SJSA1 (cell line): ENCODE results near the gene PLXDC2. TPM values are rescaled to one million over a fixed set of nuclear protein-coding genes. Genes with fewer than 3 reads are reported as not detected.

Source experiments
- DNase-seq, 2 experiments: peaks; one replicate each; pipeline ENCODE4 v3.0.0-alpha.2; 2015 to 2020; ENCODE audit warnings: low spot score in 2 of 2, low read depth in 1 of 2
- H3K27ac ChIP-seq: fragments of 250-450 bp; sonication (Bioruptor Pico); 2 replicates; pipeline ENCODE4 v1.5.1; 2020; ENCODE audit warnings: mild to moderate bottlenecking, moderate library complexity
- H3K27me3 ChIP-seq: fragments of 250-450 bp; sonication (Bioruptor Pico); replicated peaks from 2 replicates; pipeline ENCODE4 v1.5.1; 2020; ENCODE audit warnings: mild to moderate bottlenecking, moderate library complexity
- H3K36me3 ChIP-seq: fragments of 250-450 bp; sonication (Bioruptor Pico); 2 replicates; pipeline ENCODE4 v1.5.1; 2020; ENCODE audit warnings: mild to moderate bottlenecking
- H3K4me1 ChIP-seq: fragments of 250-450 bp; sonication (Bioruptor Pico); replicated peaks from 2 replicates; pipeline ENCODE4 v1.6.1; 2021; ENCODE audit warnings: mild to moderate bottlenecking
- H3K4me3 ChIP-seq: fragments of 250-450 bp; sonication (Bioruptor Pico); 2 replicates; pipeline ENCODE4 v1.5.1; 2020; ENCODE audit warnings: mild to moderate bottlenecking
- H3K9me3 ChIP-seq: fragments of 250-450 bp; sonication (Bioruptor Pico); replicated peaks from 2 replicates; pipeline ENCODE4 v1.5.1; 2020; ENCODE audit warnings: mild to moderate bottlenecking
- total RNA-seq: library from RNA; depleted of rRNA; stranded (reverse); fragments of >200 nt; shearing (Covaris generic); gene quantifications from 2 replicates; pipeline ENCODE4 v1.2.3, GENCODE V29; 2014

The PLXDC2 gene
- total RNA-seq, 1 experiment from 2014 or later = 0.66 TPM

- H3K4me1 ChIP-seq = no peaks in the 10 kb centered on the region
- no peak overlapping the region for H3K4me3 ChIP-seq
- no peak for DNase-seq
- no peak overlapping the region for H3K27ac ChIP-seq
- H3K36me3 ChIP-seq = no peaks in the 10 kb centered on the region
- H3K9me3 ChIP-seq = peaks cover 2% of the 10 kb centered on the region; the same call in 1 of the 2 replicates
- no peaks in the 10 kb centered on the region for H3K27me3 ChIP-seq
Measured at GRCh38 chr10:20085115-20085514, 268.9 kb downstream of the PLXDC2 start.

GRCh38 chr10:20087353-20087752 is 271.1 kb downstream of the PLXDC2 start:
- H3K36me3 ChIP-seq = no peaks in the 10 kb centered on the region
- no peaks in the 10 kb centered on the region for H3K27me3 ChIP-seq
- no peak for DNase-seq
- H3K9me3 ChIP-seq = peaks cover 2% of the 10 kb centered on the region
- no peak overlapping the region for H3K27ac ChIP-seq
- no peak overlapping the region for H3K4me3 ChIP-seq
- no peaks in the 10 kb centered on the region for H3K4me1 ChIP-seq

GRCh38 chr10:20088061-20088701 is 271.9 kb downstream of the PLXDC2 start:
- no peak for DNase-seq
- H3K4me3 ChIP-seq = no peak overlapping the region
- no peaks in the 10 kb centered on the region for H3K27me3 ChIP-seq
- H3K9me3 ChIP-seq = peaks cover 2% of the 10 kb centered on the region
- H3K4me1 ChIP-seq = no peaks in the 10 kb centered on the region
- no peak overlapping the region for H3K27ac ChIP-seq
- H3K36me3 ChIP-seq = no peaks in the 10 kb centered on the region

- DNase-seq = no peak
- H3K27me3 ChIP-seq = no peaks in the 10 kb centered on the region
- H3K4me1 ChIP-seq = no peaks in the 10 kb centered on the region
- H3K36me3 ChIP-seq = no peaks in the 10 kb centered on the region
- peaks cover 2% of the 10 kb centered on the region for H3K9me3 ChIP-seq
- no peak overlapping the region for H3K27ac ChIP-seq
- no peak overlapping the region for H3K4me3 ChIP-seq
Measured at GRCh38 chr10:20089879-20090278, 273.6 kb downstream of the PLXDC2 start.

- H3K27ac ChIP-seq = no peak overlapping the region
- no peaks in the 10 kb centered on the region for H3K36me3 ChIP-seq
- peaks cover 2% of the 10 kb centered on the region; the same call in 1 of the 2 replicates for H3K9me3 ChIP-seq
- H3K4me3 ChIP-seq = no peak overlapping the region
- no peak for DNase-seq
- H3K4me1 ChIP-seq = no peaks in the 10 kb centered on the region
- no peaks in the 10 kb centered on the region for H3K27me3 ChIP-seq
Measured at GRCh38 chr10:20090831-20091230, 274.6 kb downstream of the PLXDC2 start.

GRCh38 chr10:20091698-20092097 is 275.5 kb downstream of the PLXDC2 start:
- H3K9me3 ChIP-seq = peaks cover 2% of the 10 kb centered on the region; the same call in 1 of the 2 replicates
- H3K4me1 ChIP-seq = no peaks in the 10 kb centered on the region
- H3K4me3 ChIP-seq = no peak overlapping the region
- H3K27me3 ChIP-seq = no peaks in the 10 kb centered on the region
- H3K36me3 ChIP-seq = no peaks in the 10 kb centered on the region
- no peak overlapping the region for H3K27ac ChIP-seq
- no peak for DNase-seq

- Histone ChIP-seq H3K27ac (no peak overlapping the region), H3K27me3 (no peaks in the 10 kb centered on the region), H3K9me3 (peaks cover 4% of the 10 kb centered on the region; the same call in 1 of the 2 replicates), H3K4me3 (no peak overlapping the region), H3K36me3 (no peaks in the 10 kb centered on the region), H3K4me1 (no peaks in the 10 kb centered on the region)
- no peak for DNase-seq
Measured at GRCh38 chr10:20093600-20093999, 277.4 kb downstream of the PLXDC2 start.

- Histone ChIP-seq H3K36me3 (no peaks in the 10 kb centered on the region), H3K27ac (no peak overlapping the region), H3K9me3 (peaks cover 4% of the 10 kb centered on the region; the same call in 1 of the 2 replicates), H3K27me3 (no peaks in the 10 kb centered on the region), H3K4me3 (no peak overlapping the region), H3K4me1 (no peaks in the 10 kb centered on the region)
- no peak for DNase-seq
Measured at GRCh38 chr10:20094226-20094976, 278.2 kb downstream of the PLXDC2 start.

GRCh38 chr10:20100171-20100570 is 283.9 kb downstream of the PLXDC2 start:
- Histone ChIP-seq H3K36me3 (no peaks in the 10 kb centered on the region), H3K4me1 (no peaks in the 10 kb centered on the region), H3K27ac (no peak overlapping the region), H3K27me3 (no peaks in the 10 kb centered on the region), H3K9me3 (0 out of 2 replicates have a peak, but pooled peaks cover 7% of the 10 kb centered on the region), H3K4me3 (no peak overlapping the region)
- DNase-seq = no peak

GRCh38 chr10:20105236-20105635 is 289.0 kb downstream of the PLXDC2 start:
- no peaks in the 10 kb centered on the region for H3K36me3 ChIP-seq
- H3K27me3 ChIP-seq = no peaks in the 10 kb centered on the region
- no peak overlapping the region for H3K4me3 ChIP-seq
- H3K9me3 ChIP-seq = no peaks in the 10 kb centered on the region
- DNase-seq = no peak
- H3K27ac ChIP-seq = no peak overlapping the region
- no peaks in the 10 kb centered on the region for H3K4me1 ChIP-seq

- H3K4me1 ChIP-seq = no peaks in the 10 kb centered on the region
- no peak overlapping the region for H3K4me3 ChIP-seq
- H3K27me3 ChIP-seq = no peaks in the 10 kb centered on the region
- H3K9me3 ChIP-seq = no peaks in the 10 kb centered on the region
- no peak overlapping the region for H3K27ac ChIP-seq
- H3K36me3 ChIP-seq = no peaks in the 10 kb centered on the region
- DNase-seq = no peak
Measured at GRCh38 chr10:20105931-20106330, 289.7 kb downstream of the PLXDC2 start.

GRCh38 chr10:20108021-20108420 is 291.8 kb downstream of the PLXDC2 start:
- Histone ChIP-seq H3K4me3 (no peak overlapping the region), H3K9me3 (0 out of 2 replicates have a peak, but pooled peaks cover 2% of the 10 kb centered on the region), H3K27ac (no peak overlapping the region), H3K27me3 (no peaks in the 10 kb centered on the region), H3K4me1 (no peaks in the 10 kb centered on the region), H3K36me3 (no peaks in the 10 kb centered on the region)
- no peak for DNase-seq

- Histone ChIP-seq H3K9me3 (0 out of 2 replicates have a peak, but pooled peaks cover 4% of the 10 kb centered on the region), H3K27me3 (no peaks in the 10 kb centered on the region), H3K27ac (no peak overlapping the region), H3K4me1 (no peaks in the 10 kb centered on the region), H3K4me3 (no peak overlapping the region), H3K36me3 (no peaks in the 10 kb centered on the region)
- no peak for DNase-seq
Measured at GRCh38 chr10:20109613-20110012, 293.4 kb downstream of the PLXDC2 start.
